ENCODE results near the gene PHRF1.

- TF ChIP-seq CTCF (IDR thresholded peaks at IDR 0.05) (no peak), POLR2A (IDR thresholded peaks at IDR 0.05) (no peak)
These were observed 6.9 kb upstream of the PHRF1 start for GRCh38 chr11:569158-569885.

Measured in adrenal gland (tissue), 5 donors.